Activated CD8-positive, alpha-beta T cell treated with anti-CD3 and anti-CD28 coated beads, Interleukin-2, amount 10 ng/mL, durations not matched to agents 7 days and 5 days (primary cell): ENCODE data around the gene CTDSP2. TPM values are rescaled to one million over a fixed set of nuclear protein-coding genes. Genes with fewer than 3 reads are reported as not detected.

ENCODE experiments used
- ATAC-seq: fragments of 150-1000 bp; cut with Tn5 transposase; one replicate; pipeline ENCODE4 v1.10.0; 2021; ENCODE audit warnings: moderate library complexity
- CTCF ChIA-PET: fragments of 350-600 bp; sonication (Branson Sonifier 250); formaldehyde crosslinking; loops from one replicate; lab custom pipeline; 2021; ENCODE audit warnings: antibody characterized with exemption; lab: Charles Lee
- POLR2A ChIA-PET: fragments of 350-600 bp; sonication (Branson Sonifier 250); formaldehyde crosslinking; loops from one replicate; lab custom pipeline; 2021; ENCODE audit warnings: antibody characterized with exemption; lab: Charles Lee
- DNase-seq: peaks from one replicate; pipeline ENCODE4 v3.0.0-alpha.2; 2020
- H3K27ac Mint-ChIP-seq: one replicate; pipeline ENCODE4 v1.8.0; 2021; ENCODE audit warnings: mild to moderate bottlenecking, mixed read lengths
- H3K27me3 Mint-ChIP-seq: one replicate; pipeline ENCODE4 v1.8.0; 2021; ENCODE audit warnings: low read depth, mixed read lengths
- H3K36me3 Mint-ChIP-seq: one replicate; pipeline ENCODE4 v1.8.0; 2021; ENCODE audit warnings: low read depth, mixed read lengths
- H3K4me1 Mint-ChIP-seq: one replicate; pipeline ENCODE4 v1.8.0; 2021; ENCODE audit warnings: low read depth, mixed read lengths
- H3K4me3 Mint-ChIP-seq: one replicate; pipeline ENCODE4 v1.8.0; 2021; ENCODE audit warnings: mild to moderate bottlenecking, mixed read lengths
- H3K9me3 Mint-ChIP-seq: one replicate; pipeline ENCODE4 v1.8.0; 2022; ENCODE audit warnings: mixed read lengths; ENCODE audit not compliant: insufficient read depth
- total RNA-seq, 2 experiments: library from RNA; stranded (reverse); gene quantifications; one replicate each; pipeline ENCODE4 v1.2.3, GENCODE V29; 2021

The CTDSP2 gene
- total RNA-seq, 2 experiments from 2014 or later, result 100 to 114 TPM

GRCh38 chr12:57841445-57841844 lies 5.1 kb downstream of the CTDSP2 start:
- CTCF ChIA-PET, result interaction anchor here (0.9 to 8.9 kb wide), 4 partner anchors 59 to 100 kb away, joined by 3 to 91 read pairs (median 3); partner anchors contain the start of genes ATP23 and TSFM
- ATAC-seq, result no peak
- no peaks in the 10 kb centered on the region for H3K9me3 Mint-ChIP-seq

GRCh38 chr12:57840726-57841125 lies 5.8 kb downstream of the CTDSP2 start:
- Mint-ChIP-seq H3K4me1 (peaks cover 84% of the 10 kb centered on the region), H3K4me3 (no peak overlapping the region), H3K27me3 (no peaks in the 10 kb centered on the region), H3K27ac (no peak overlapping the region), H3K36me3 (peaks cover 12% of the 10 kb centered on the region), H3K9me3 (no peaks in the 10 kb centered on the region)
- ChIA-PET CTCF (interaction anchor here (0.9 to 8.9 kb wide), 3 partner anchors 58 to 101 kb away, joined by 3 to 91 read pairs (median 3); partner anchors contain the start of genes ATP23 and TSFM), POLR2A (no interaction called here)
- ATAC-seq (no peak), DNase-seq (no peak)

More at GRCh38 chr12:57841445-57841844, 5.1 kb downstream of the CTDSP2 start:
- Mint-ChIP-seq H3K27me3 (no peaks in the 10 kb centered on the region), H3K36me3 (peaks cover 12% of the 10 kb centered on the region), H3K27ac (no peak overlapping the region), H3K4me1 (peaks cover 77% of the 10 kb centered on the region), H3K4me3 (no peak overlapping the region)
- no peak for DNase-seq
- POLR2A ChIA-PET, result no interaction called here

- Mint-ChIP-seq H3K36me3 (peaks cover 12% of the 10 kb centered on the region), H3K4me1 (peaks cover 90% of the 10 kb centered on the region), H3K27ac (no peak overlapping the region), H3K9me3 (no peaks in the 10 kb centered on the region), H3K4me3 (no peak overlapping the region), H3K27me3 (no peaks in the 10 kb centered on the region)
- DNase-seq (no peak), ATAC-seq (no peak)
- ChIA-PET CTCF (interaction anchor here (8.9 kb wide), 1 partner anchor 64 kb away, joined by 91 read pairs; no protein-coding TSS in a partner anchor), POLR2A (no interaction called here)
Measured at GRCh38 chr12:57839996-57840395, 6.5 kb downstream of the CTDSP2 start.

GRCh38 chr12:57838594-57839302 lies 7.8 kb downstream of the CTDSP2 start:
- ATAC-seq (peak; percentile 43), DNase-seq (peak; percentile 59)
- ChIA-PET CTCF (interaction anchor here (1.0 to 8.1 kb wide), 5 partner anchors 9 to 65 kb away, joined by 3 to 119 read pairs (median 16); no protein-coding TSS in a partner anchor), POLR2A (interaction anchor here (0.6 to 3.3 kb wide), 4 partner anchors 8 to 65 kb away, joined by 3 to 10 read pairs (median 3); partner anchors contain the start of gene CTDSP2)
- Mint-ChIP-seq H3K36me3 (peaks cover 8% of the 10 kb centered on the region), H3K4me3 (peak overlapping the region; percentile 26), H3K4me1 (peaks cover 93% of the 10 kb centered on the region), H3K27me3 (no peaks in the 10 kb centered on the region), H3K27ac (peak overlapping the region; percentile 75), H3K9me3 (no peaks in the 10 kb centered on the region)

GRCh38 chr12:57837864-57838562 lies 8.5 kb downstream of the CTDSP2 start:
- H3K4me1 Mint-ChIP-seq, result peaks cover 93% of the 10 kb centered on the region
- POLR2A ChIA-PET, result interaction anchor here (0.6 to 3.3 kb wide), 6 partner anchors 8 to 104 kb away, joined by 3 to 10 read pairs (median 4); partner anchors contain the start of genes ATP23 and CTDSP2
- no peaks in the 10 kb centered on the region for H3K27me3 Mint-ChIP-seq
- CTCF ChIA-PET, result interaction anchor here (0.7 to 8.1 kb wide), 8 partner anchors 10 to 82 kb away, joined by 3 to 119 read pairs (median 8); no protein-coding TSS in a partner anchor
- H3K36me3 Mint-ChIP-seq, result peaks cover 7% of the 10 kb centered on the region
- DNase-seq (peak; percentile 38), ATAC-seq (peak; percentile 40)
- peak overlapping the region; percentile 26 for H3K4me3 Mint-ChIP-seq
- peak overlapping the region; percentile 75 for H3K27ac Mint-ChIP-seq
- no peaks in the 10 kb centered on the region for H3K9me3 Mint-ChIP-seq

GRCh38 chr12:57836442-57837375 lies 9.8 kb downstream of the CTDSP2 start:
- POLR2A ChIA-PET, result interaction anchor here (1.0 to 3.3 kb wide), 9 partner anchors 8 to 105 kb away, joined by 3 to 10 read pairs (median 3); partner anchors contain the start of genes ATP23 and CTDSP2
- DNase-seq, result peak; percentile 70
- CTCF ChIA-PET, result interaction anchor here (0.8 to 8.1 kb wide), 11 partner anchors 9 to 80 kb away, joined by 3 to 119 read pairs (median 4); partner anchors contain the start of genes CTDSP2 and TSFM
- Mint-ChIP-seq H3K9me3 (no peaks in the 10 kb centered on the region), H3K4me3 (peak overlapping the region; percentile 45), H3K4me1 (peaks cover 93% of the 10 kb centered on the region), H3K27ac (peak overlapping the region; percentile 90), H3K36me3 (peaks cover 3% of the 10 kb centered on the region), H3K27me3 (no peaks in the 10 kb centered on the region)
- peak; percentile 49 for ATAC-seq

- CTCF ChIA-PET, result interaction anchor here (0.8 to 8.1 kb wide), 7 partner anchors 11 to 79 kb away, joined by 3 to 119 read pairs (median 8); partner anchors contain the start of genes CTDSP2 and TSFM
- ATAC-seq, result no peak
- Mint-ChIP-seq H3K4me1 (peaks cover 88% of the 10 kb centered on the region), H3K4me3 (peak overlapping the region; percentile 45), H3K9me3 (no peaks in the 10 kb centered on the region), H3K36me3 (peaks cover 3% of the 10 kb centered on the region), H3K27ac (peak overlapping the region; percentile 90), H3K27me3 (no peaks in the 10 kb centered on the region)
- POLR2A ChIA-PET, result interaction anchor here (0.9 to 1.2 kb wide), 4 partner anchors 8 to 61 kb away, joined by 3 read pairs; no protein-coding TSS in a partner anchor
- DNase-seq, result no peak
Measured at GRCh38 chr12:57835366-57836288, 10.9 kb downstream of the CTDSP2 start.

- H3K4me3 Mint-ChIP-seq, result no peak overlapping the region
Measured at GRCh38 chr12:57834086-57834876, 12.2 kb downstream of the CTDSP2 start.

GRCh38 chr12:57833672-57834071 lies 12.9 kb downstream of the CTDSP2 start:
- no peak overlapping the region for H3K4me3 Mint-ChIP-seq
- H3K4me1 Mint-ChIP-seq, result peaks cover 73% of the 10 kb centered on the region
- ATAC-seq (no peak), DNase-seq (no peak)
- no peaks in the 10 kb centered on the region for H3K27me3 Mint-ChIP-seq
- ChIA-PET CTCF (interaction anchor here (1.3 to 8.1 kb wide), 6 partner anchors 10 to 71 kb away, joined by 3 to 119 read pairs (median 10); no protein-coding TSS in a partner anchor), POLR2A (no interaction called here)
- no peaks in the 10 kb centered on the region for H3K9me3 Mint-ChIP-seq
- peak overlapping the region; percentile 62 for H3K27ac Mint-ChIP-seq
- H3K36me3 Mint-ChIP-seq, result peaks cover 12% of the 10 kb centered on the region

More at GRCh38 chr12:57834086-57834876, 12.2 kb downstream of the CTDSP2 start:
- Mint-ChIP-seq H3K36me3 (peaks cover 6% of the 10 kb centered on the region), H3K27me3 (no peaks in the 10 kb centered on the region), H3K9me3 (no peaks in the 10 kb centered on the region), H3K27ac (peak overlapping the region; percentile 63), H3K4me1 (peaks cover 78% of the 10 kb centered on the region)
- ChIA-PET POLR2A (interaction anchor here (0.7 kb wide), 1 partner anchor 37 kb away, joined by 3 read pairs; no protein-coding TSS in a partner anchor), CTCF (interaction anchor here (1.3 to 8.1 kb wide), 4 partner anchors 10 to 70 kb away, joined by 3 to 119 read pairs (median 18); no protein-coding TSS in a partner anchor)
- ATAC-seq (no peak), DNase-seq (no peak)
